Loucy (cell line): ENCODE data around the gene FKBP1C.

ENCODE experiments used
- H2AFZ ChIP-seq: fragments of 200-600 bp; sonication (generic); 2 replicates; pipeline ENCODE4 v1.6.0; 2016; ENCODE audit warnings: antibody characterized with exemption, mild to moderate bottlenecking, low read length, moderate library complexity
- H3F3A ChIP-seq: fragments of 200-600 bp; 2 replicates; pipeline ENCODE4 v1.6.0; 2016; ENCODE audit warnings: antibody characterized with exemption, low read depth, mild to moderate bottlenecking
- H3K27me3 ChIP-seq: fragments of 200-600 bp; sonication (generic); 2 replicates; pipeline ENCODE4 v1.6.1; 2014; ENCODE audit warnings: low read length, mild to moderate bottlenecking; ENCODE audit not compliant: insufficient read depth, poor library complexity, severe bottlenecking
- H3K36me3 ChIP-seq: fragments of 200-600 bp; sonication (generic); 2 replicates; pipeline ENCODE4 v1.6.1; 2016; ENCODE audit warnings: low read length; ENCODE audit not compliant: insufficient read depth
- H3K4me1 ChIP-seq: fragments of 200-600 bp; sonication (generic); 2 replicates; pipeline ENCODE4 v1.5.1; 2014; ENCODE audit warnings: low read length, mild to moderate bottlenecking; ENCODE audit not compliant: insufficient read depth, poor library complexity, severe bottlenecking
- H3K4me2 ChIP-seq: fragments of 200-600 bp; sonication (generic); 2 replicates; pipeline ENCODE4 v1.6.0; 2014; ENCODE audit warnings: antibody characterized with exemption, low read length, low read depth, mild to moderate bottlenecking; ENCODE audit not compliant: poor library complexity, severe bottlenecking
- H3K4me3 ChIP-seq: fragments of 200-600 bp; sonication (generic); 2 replicates; pipeline ENCODE4 v1.5.1; 2014; ENCODE audit warnings: low read length, mild to moderate bottlenecking, mixed read lengths; ENCODE audit not compliant: poor library complexity, severe bottlenecking
- H3K79me2 ChIP-seq: fragments of 200-600 bp; sonication (generic); 2 replicates; pipeline ENCODE4 v1.6.1; 2014; ENCODE audit warnings: low read length; ENCODE audit not compliant: insufficient read depth
- H3K9ac ChIP-seq: fragments of 200-600 bp; sonication (generic); 2 replicates; pipeline ENCODE4 v1.6.0; 2014; ENCODE audit warnings: mild to moderate bottlenecking, low read depth, low read length, moderate library complexity; ENCODE audit not compliant: poor library complexity, severe bottlenecking
- H3K9me2 ChIP-seq: fragments of 200-600 bp; sonication (generic); replicated peaks from 2 replicates; pipeline ENCODE4 v1.6.1; 2016; ENCODE audit warnings: low read depth, low read length, mixed read lengths
- H3K9me3 ChIP-seq: fragments of 200-600 bp; sonication (generic); 2 replicates; pipeline ENCODE4 v1.6.1; 2014; ENCODE audit warnings: mild to moderate bottlenecking, antibody characterized with exemption, low read length, low read depth; ENCODE audit not compliant: insufficient read depth
- H4K20me1 ChIP-seq: fragments of 200-600 bp; sonication (generic); 2 replicates; pipeline ENCODE4 v1.6.0; 2014; ENCODE audit warnings: antibody characterized with exemption, low read length, mild to moderate bottlenecking; ENCODE audit not compliant: insufficient read depth, poor library complexity, severe bottlenecking
- EZH2phosphoT487 ChIP-seq: fragments of 200-600 bp; IDR thresholded peaks from 2 replicates; pipeline ENCODE4 v1.6.1; 2018; ENCODE audit warnings: antibody characterized with exemption, mild to moderate bottlenecking, moderate library complexity, borderline replicate concordance
- TF ChIP-seq, protein P1 (sequence below): fragments of 200-600 bp; sonication (generic); conservative IDR thresholded peaks from 2 replicates; pipeline ENCODE4 v1.5.1; 2014; ENCODE audit warnings: mild to moderate bottlenecking, antibody characterized with exemption, low read length

The FKBP1C gene

DNA sequence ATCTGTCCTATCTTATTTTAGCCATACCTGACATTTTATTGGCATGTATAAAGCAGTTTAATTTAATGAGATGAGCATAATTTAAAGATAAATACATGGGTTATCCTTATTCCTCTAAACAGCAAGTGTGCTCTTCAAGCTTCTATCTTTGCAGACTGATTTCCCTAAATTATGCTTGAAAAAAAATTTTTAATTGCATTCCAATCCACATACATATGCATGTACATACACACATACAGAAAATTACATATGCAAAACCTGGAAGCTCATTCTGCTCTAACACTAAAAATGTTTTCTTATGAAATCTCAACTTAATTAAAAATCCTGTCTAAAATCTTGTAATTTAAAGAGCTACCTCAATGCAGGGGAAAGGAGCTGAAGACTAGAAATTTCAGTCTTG, 35.3 kb downstream of the FKBP1C start:
- Histone ChIP-seq H3K9me3 (no peaks in the 10 kb centered on the region), H3K9ac (no peak overlapping the region), H2AFZ (no peak overlapping the region), H3K4me2 (no peak overlapping the region), H3K4me1 (no peaks in the 10 kb centered on the region), H3K79me2 (no peaks in the 10 kb centered on the region), H3F3A (no peaks in the 10 kb centered on the region), H3K36me3 (no peaks in the 10 kb centered on the region), H4K20me1 (no peaks in the 10 kb centered on the region), H3K9me2 (no peaks in the 10 kb centered on the region), H3K27me3 (no peaks in the 10 kb centered on the region), H3K4me3 (no peak overlapping the region)
- TF ChIP-seq, protein P1, sequence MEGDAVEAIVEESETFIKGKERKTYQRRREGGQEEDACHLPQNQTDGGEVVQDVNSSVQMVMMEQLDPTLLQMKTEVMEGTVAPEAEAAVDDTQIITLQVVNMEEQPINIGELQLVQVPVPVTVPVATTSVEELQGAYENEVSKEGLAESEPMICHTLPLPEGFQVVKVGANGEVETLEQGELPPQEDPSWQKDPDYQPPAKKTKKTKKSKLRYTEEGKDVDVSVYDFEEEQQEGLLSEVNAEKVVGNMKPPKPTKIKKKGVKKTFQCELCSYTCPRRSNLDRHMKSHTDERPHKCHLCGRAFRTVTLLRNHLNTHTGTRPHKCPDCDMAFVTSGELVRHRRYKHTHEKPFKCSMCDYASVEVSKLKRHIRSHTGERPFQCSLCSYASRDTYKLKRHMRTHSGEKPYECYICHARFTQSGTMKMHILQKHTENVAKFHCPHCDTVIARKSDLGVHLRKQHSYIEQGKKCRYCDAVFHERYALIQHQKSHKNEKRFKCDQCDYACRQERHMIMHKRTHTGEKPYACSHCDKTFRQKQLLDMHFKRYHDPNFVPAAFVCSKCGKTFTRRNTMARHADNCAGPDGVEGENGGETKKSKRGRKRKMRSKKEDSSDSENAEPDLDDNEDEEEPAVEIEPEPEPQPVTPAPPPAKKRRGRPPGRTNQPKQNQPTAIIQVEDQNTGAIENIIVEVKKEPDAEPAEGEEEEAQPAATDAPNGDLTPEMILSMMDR, result no peak
- TF ChIP-seq EZH2phosphoT487, result no peak

DNA sequence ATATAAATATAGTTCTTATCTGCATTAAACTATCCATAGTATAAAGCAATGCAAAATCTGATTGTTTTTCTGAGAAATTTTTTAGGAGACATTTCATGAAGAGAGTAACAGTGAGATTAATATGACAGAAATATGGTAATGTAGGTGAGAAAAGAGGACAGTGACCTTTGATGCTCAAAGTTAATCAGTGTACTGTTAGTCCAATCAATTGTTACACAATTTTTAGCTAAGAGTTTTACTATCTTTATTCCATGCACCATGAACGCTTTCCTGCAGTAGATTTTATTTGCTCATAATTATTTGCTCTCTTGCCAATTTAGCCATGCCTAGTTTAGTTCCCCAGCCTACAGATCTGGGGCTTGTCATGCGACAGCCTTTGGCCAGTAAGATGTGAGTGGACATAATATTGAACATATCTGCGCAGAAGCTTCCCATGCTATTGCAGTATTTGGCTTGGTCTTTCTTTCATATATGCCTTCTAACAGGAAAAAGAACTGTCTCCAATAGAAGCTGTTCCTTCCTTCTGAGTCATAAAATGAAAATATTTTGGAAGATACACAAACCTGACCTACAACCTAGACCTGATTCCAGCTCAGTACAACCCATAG, 38.7 kb downstream of the FKBP1C start:
- Histone ChIP-seq H3K9me3 (no peaks in the 10 kb centered on the region), H3K9ac (no peak overlapping the region), H4K20me1 (no peaks in the 10 kb centered on the region), H2AFZ (no peak overlapping the region), H3F3A (no peaks in the 10 kb centered on the region), H3K9me2 (no peaks in the 10 kb centered on the region), H3K4me1 (no peaks in the 10 kb centered on the region), H3K4me3 (no peak overlapping the region), H3K79me2 (no peaks in the 10 kb centered on the region), H3K27me3 (no peaks in the 10 kb centered on the region), H3K4me2 (no peak overlapping the region), H3K36me3 (no peaks in the 10 kb centered on the region)
- no peak for TF ChIP-seq EZH2phosphoT487
- TF ChIP-seq, protein P1, result no peak

DNA sequence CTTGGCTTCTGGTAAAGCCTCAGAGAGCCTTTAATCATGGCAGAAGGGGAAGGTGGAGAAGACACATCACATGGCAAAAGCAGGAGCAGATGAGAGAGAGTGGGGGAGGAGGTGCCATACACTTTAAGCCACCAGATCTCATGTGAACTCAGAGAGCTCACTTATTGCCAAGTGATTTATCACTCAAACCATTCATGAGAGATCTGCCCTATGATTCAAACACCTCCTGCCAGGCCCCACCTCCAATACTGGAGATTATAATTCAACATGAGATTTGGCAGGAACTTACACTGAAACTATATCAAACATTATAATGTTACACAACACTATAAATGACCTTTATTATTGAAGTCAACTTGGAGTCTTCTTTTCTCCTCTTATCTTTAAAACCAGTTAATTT, 47.9 kb downstream of the FKBP1C start:
- no peak overlapping the region for H3K4me3 ChIP-seq
- no peak overlapping the region for H3K4me2 ChIP-seq
- no peaks in the 10 kb centered on the region for H4K20me1 ChIP-seq
- no peak overlapping the region for H2AFZ ChIP-seq
- H3K36me3 ChIP-seq, result no peaks in the 10 kb centered on the region
- no peaks in the 10 kb centered on the region for H3K79me2 ChIP-seq
- no peaks in the 10 kb centered on the region for H3K4me1 ChIP-seq
- no peak overlapping the region for H3K9ac ChIP-seq
- no peaks in the 10 kb centered on the region for H3K27me3 ChIP-seq
- no peaks in the 10 kb centered on the region for H3F3A ChIP-seq
- H3K9me3 ChIP-seq, result no peaks in the 10 kb centered on the region
- TF ChIP-seq, protein P1, result no peak
- no peak for TF ChIP-seq EZH2phosphoT487
- H3K9me2 ChIP-seq, result no peaks in the 10 kb centered on the region
